DMS153 treated with DMSO at 0.1 percent for 48 hours (cell line): ENCODE measurements around the gene OPCML.
A peak's percentile ranks its signal among the peaks of the same experiment; 100 is the strongest.

Source experiments
- DNase-seq: peaks from one replicate; lab custom pipeline; 2025; ENCODE audit not compliant: unreplicated experiment; lab: John Stamatoyannopoulos, UW

Gene OPCML

GRCh38 chr11:133531971-133532651 is at the start of gene OPCML:
OPCML (minus strand) TSS chr11:133532501.
- peak; percentile 23 for DNase-seq

- DNase-seq = no peak
These were observed 48.8 kb upstream of the OPCML start for GRCh38 chr11:133581091-133581490.

- DNase-seq = no peak
These were observed 47.1 kb upstream of the OPCML start for GRCh38 chr11:133579165-133580031.

- no peak for DNase-seq
These were observed 45.1 kb upstream of the OPCML start for GRCh38 chr11:133577403-133577802.

- no peak for DNase-seq
These were observed 44.0 kb upstream of the OPCML start for GRCh38 chr11:133576351-133576750.

- no peak for DNase-seq
These were observed 40.8 kb upstream of the OPCML start for GRCh38 chr11:133573081-133573480.

- DNase-seq = no peak
These were observed 38.1 kb upstream of the OPCML start for GRCh38 chr11:133570376-133570775.

GRCh38 chr11:133563505-133564025 is 31.3 kb upstream of the OPCML start:
- no peak for DNase-seq

GRCh38 chr11:133560472-133560855 is 28.2 kb upstream of the OPCML start:
- no peak for DNase-seq

- DNase-seq = no peak
These were observed 27.7 kb upstream of the OPCML start for GRCh38 chr11:133559833-133560471.

GRCh38 chr11:133559382-133559781 is 27.1 kb upstream of the OPCML start:
- peak; percentile 27 for DNase-seq

- DNase-seq = no peak
These were observed 22.7 kb upstream of the OPCML start for GRCh38 chr11:133555034-133555433.

- DNase-seq = no peak
These were observed 21.8 kb upstream of the OPCML start for GRCh38 chr11:133553885-133554740.

GRCh38 chr11:133552938-133553337 is 20.6 kb upstream of the OPCML start:
- no peak for DNase-seq

GRCh38 chr11:133551064-133551463 is 18.8 kb upstream of the OPCML start:
- DNase-seq = no peak

- DNase-seq = no peak
These were observed 17.5 kb upstream of the OPCML start for GRCh38 chr11:133549826-133550225.

GRCh38 chr11:133548641-133549040 is 16.3 kb upstream of the OPCML start:
- DNase-seq = no peak

- DNase-seq = no peak
These were observed 15.7 kb upstream of the OPCML start for GRCh38 chr11:133547808-133548494.

GRCh38 chr11:133545199-133545803 is 13.0 kb upstream of the OPCML start:
- no peak for DNase-seq

- no peak for DNase-seq
These were observed 9.4 kb upstream of the OPCML start for GRCh38 chr11:133541720-133542095.
